GM19239 (cell line): ENCODE data around the gene DHX57.
"Not testable (repeated sequence)": the region's sequence is repeated elsewhere in the genome, so short reads cannot be mapped to it uniquely, and the experiment has no call there.

Experiments
- DNase-seq: peaks from one replicate; pipeline ENCODE4 v3.0.0; 2011; ENCODE audit warnings: low spot score; ENCODE audit not compliant: insufficient read length
- FAIRE-seq: peaks from 2 replicates; lab custom pipeline; 2011; peaks lifted over from hg19 to GRCh38; lab: Jason Lieb, UNC

Gene DHX57

GRCh38 chr2:38875227-38875575 is 533 bp downstream of the DHX57 start:
- DNase-seq = no peak
- FAIRE-seq = peak; percentile 23

- FAIRE-seq (no peak), DNase-seq (no peak)
These were observed 2.0 kb downstream of the DHX57 start for GRCh38 chr2:38873763-38874162.

- FAIRE-seq (no peak), DNase-seq (no peak)
These were observed 4.3 kb downstream of the DHX57 start for GRCh38 chr2:38871432-38871831.

- no peak for DNase-seq
- no peak for FAIRE-seq
These were observed 8.8 kb downstream of the DHX57 start for GRCh38 chr2:38866773-38867443.

GRCh38 chr2:38863061-38863695 is 12.6 kb downstream of the DHX57 start:
- no peak for DNase-seq
- FAIRE-seq = no peak

GRCh38 chr2:38862476-38862875 is 13.3 kb downstream of the DHX57 start:
- FAIRE-seq (no peak), DNase-seq (no peak)

- no peak for FAIRE-seq
These were observed 19.6 kb downstream of the DHX57 start for GRCh38 chr2:38856165-38856564.

GRCh38 chr2:38850045-38850444 is 25.7 kb downstream of the DHX57 start:
- DNase-seq = no peak
- peak; percentile 94 for FAIRE-seq

More at GRCh38 chr2:38856165-38856564, 19.6 kb downstream of the DHX57 start:
- DNase-seq = no peak

GRCh38 chr2:38836791-38837190 is 38.9 kb downstream of the DHX57 start:
- DNase-seq (no peak), FAIRE-seq (peak; percentile 37)

- DNase-seq = no peak
These were observed 39.7 kb downstream of the DHX57 start for GRCh38 chr2:38835990-38836389.

GRCh38 chr2:38835015-38835601 is 40.6 kb downstream of the DHX57 start:
- DNase-seq = no peak
- FAIRE-seq = no peak

More at GRCh38 chr2:38835990-38836389, 39.7 kb downstream of the DHX57 start:
- no peak for FAIRE-seq

GRCh38 chr2:38830526-38831159 is 45.1 kb downstream of the DHX57 start:
- no peak for FAIRE-seq
- no peak for DNase-seq

GRCh38 chr2:38829971-38830370 is 45.8 kb downstream of the DHX57 start:
- FAIRE-seq (no peak), DNase-seq (no peak)

- FAIRE-seq = no peak
These were observed 47.3 kb downstream of the DHX57 start for GRCh38 chr2:38828460-38828859.

GRCh38 chr2:38827539-38828145 is 48.1 kb downstream of the DHX57 start:
- FAIRE-seq, DNase-seq: not testable (repeated sequence)

More at GRCh38 chr2:38828460-38828859, 47.3 kb downstream of the DHX57 start:
- DNase-seq = no peak

- DNase-seq (no peak), FAIRE-seq (no peak)
These were observed 49.8 kb downstream of the DHX57 start for GRCh38 chr2:38825956-38826355.

- DNase-seq (no peak), FAIRE-seq (no peak)
These were observed 50.8 kb downstream of the DHX57 start for GRCh38 chr2:38824906-38825305.

GRCh38 chr2:38823386-38823785 is 52.3 kb downstream of the DHX57 start:
- DNase-seq = no peak
- no peak for FAIRE-seq

GRCh38 chr2:38818565-38818964 is 57.2 kb downstream of the DHX57 start:
- FAIRE-seq (no peak), DNase-seq (no peak)

GRCh38 chr2:38815936-38816335 is 59.8 kb downstream of the DHX57 start:
- DNase-seq (no peak), FAIRE-seq (no peak)

GRCh38 chr2:38810488-38810887 is 65.2 kb downstream of the DHX57 start:
- FAIRE-seq = no peak
- no peak for DNase-seq
